H9 (cell line): ENCODE measurements around the gene IL20RA. TPM values are rescaled to one million over a fixed set of nuclear protein-coding genes. Genes with fewer than 3 reads are reported as not detected.

Experiments used
- DNase-seq: peaks from one replicate; pipeline ENCODE4 v3.0.0-alpha.2; 2017
- H2AFZ ChIP-seq: one replicate; pipeline ENCODE4 v1.6.1; 2013; ENCODE audit warnings: mild to moderate bottlenecking, low read length, control low read depth, moderate library complexity
- H2AK5ac ChIP-seq: 2 replicates; pipeline ENCODE4 v1.6.1; 2013; ENCODE audit warnings: low read length, control low read depth, mixed read lengths; ENCODE audit not compliant: insufficient read length
- H2BK120ac ChIP-seq: one replicate; pipeline ENCODE4 v1.6.1; 2013; ENCODE audit warnings: low read depth, mild to moderate bottlenecking, low read length, control low read depth, inconsistent platforms; ENCODE audit not compliant: poor library complexity, severe bottlenecking
- H2BK12ac ChIP-seq: 2 replicates; pipeline ENCODE4 v1.6.1; 2013; ENCODE audit warnings: low read length, control low read depth, mixed read lengths, low read depth; ENCODE audit not compliant: insufficient read length
- H2BK15ac ChIP-seq: 2 replicates; pipeline ENCODE4 v1.6.1; 2013; ENCODE audit warnings: low read depth, low read length, control low read depth
- H2BK20ac ChIP-seq: one replicate; pipeline ENCODE4 v1.6.1; 2013; ENCODE audit warnings: low read depth, mild to moderate bottlenecking, low read length, control low read depth, inconsistent platforms; ENCODE audit not compliant: poor library complexity, severe bottlenecking
- H2BK5ac ChIP-seq: 2 replicates; pipeline ENCODE4 v1.6.1; 2013; ENCODE audit warnings: low read length, control low read depth, mixed read lengths; ENCODE audit not compliant: insufficient read length
- H3K14ac ChIP-seq: 2 replicates; pipeline ENCODE4 v1.6.1; 2013; ENCODE audit warnings: low read length, control low read depth; ENCODE audit not compliant: insufficient read depth
- H3K18ac ChIP-seq: 2 replicates; pipeline ENCODE4 v1.6.1; 2013; ENCODE audit warnings: low read depth, mild to moderate bottlenecking, mixed read lengths, low read length, control low read depth; ENCODE audit not compliant: insufficient read length
- H3K23ac ChIP-seq: 2 replicates; pipeline ENCODE4 v1.6.1; 2013; ENCODE audit warnings: low read length, control low read depth, mixed read lengths, low read depth; ENCODE audit not compliant: insufficient read length
- H3K23me2 ChIP-seq: 2 replicates; pipeline ENCODE4 v1.6.1; 2013; ENCODE audit warnings: low read depth, mild to moderate bottlenecking, mixed read lengths, low read length, control low read depth; ENCODE audit not compliant: insufficient read length, poor library complexity, severe bottlenecking
- H3K27ac ChIP-seq: 2 replicates; pipeline ENCODE4 v1.5.1; 2013; ENCODE audit warnings: low read length, control low read depth, mixed read lengths, low read depth; ENCODE audit not compliant: insufficient read length
- H3K27me3 ChIP-seq: 2 replicates; pipeline ENCODE4 v1.6.1; 2013; ENCODE audit warnings: low read length, control low read depth, inconsistent platforms; ENCODE audit not compliant: insufficient read depth
- H3K4ac ChIP-seq: 2 replicates; pipeline ENCODE4 v1.6.1; 2013; ENCODE audit warnings: low read depth, mild to moderate bottlenecking, control low read depth, inconsistent platforms, low read length, moderate library complexity
- H3K4me1 ChIP-seq: 2 replicates; pipeline ENCODE4 v1.6.1; 2013; ENCODE audit warnings: low read length, control low read depth, inconsistent platforms; ENCODE audit not compliant: insufficient read depth
- H3K4me2 ChIP-seq: 2 replicates; pipeline ENCODE4 v1.6.1; 2013; ENCODE audit warnings: low read length, control low read depth, mixed read lengths; ENCODE audit not compliant: insufficient read length, insufficient read depth
- H3K56ac ChIP-seq: 2 replicates; pipeline ENCODE4 v1.6.1; 2013; ENCODE audit warnings: low read depth, mild to moderate bottlenecking, mixed read lengths, low read length, control low read depth; ENCODE audit not compliant: insufficient read length
- H3K79me1 ChIP-seq: 2 replicates; pipeline ENCODE4 v1.6.1; 2013; ENCODE audit warnings: low read depth, mild to moderate bottlenecking, moderate library complexity, low read length, control low read depth, inconsistent platforms; ENCODE audit not compliant: insufficient read depth, poor library complexity, severe bottlenecking
- H3K79me2 ChIP-seq: 2 replicates; pipeline ENCODE4 v1.6.1; 2013; ENCODE audit warnings: low read length, control low read depth, inconsistent platforms; ENCODE audit not compliant: insufficient read depth
- H3K9ac ChIP-seq: 2 replicates; pipeline ENCODE4 v1.6.1; 2013; ENCODE audit warnings: low read length, control low read depth, mixed read lengths; ENCODE audit not compliant: insufficient read length; ENCODE audit errors: extremely low read depth
- H3K9me3 ChIP-seq: one replicate; pipeline ENCODE4 v1.6.1; 2013; ENCODE audit warnings: low read depth, low read length, inconsistent platforms; ENCODE audit not compliant: control insufficient read depth
- H3T11ph ChIP-seq: one replicate; pipeline ENCODE4 v1.6.1; 2013; ENCODE audit warnings: mild to moderate bottlenecking, low read length, control low read depth, inconsistent platforms
- H4K20me1 ChIP-seq: one replicate; pipeline ENCODE4 v1.6.1; 2013; ENCODE audit not compliant: control insufficient read depth, insufficient read length, insufficient read depth
- H4K5ac ChIP-seq: 2 replicates; pipeline ENCODE4 v1.6.1; 2013; ENCODE audit warnings: low read depth, mild to moderate bottlenecking, mixed read lengths, low read length, control low read depth; ENCODE audit not compliant: insufficient read length
- H4K8ac ChIP-seq: replicated peaks from 2 replicates; pipeline ENCODE4 v1.6.1; 2013; ENCODE audit warnings: low read length, control low read depth, mixed read lengths, low read depth; ENCODE audit not compliant: insufficient read length
- H4K91ac ChIP-seq: 2 replicates; pipeline ENCODE4 v1.6.1; 2013; ENCODE audit warnings: low read depth, mild to moderate bottlenecking, moderate library complexity, mixed read lengths, low read length, control low read depth; ENCODE audit not compliant: insufficient read length
- H3K27ac Mint-ChIP-seq, 3 experiments: 2 replicates in 2 of 3; 3 replicates in 1 of 3; pipeline ENCODE4 v1.8.0; 2020 to 2021; ENCODE audit warnings: mixed read lengths in 3 of 3, mild to moderate bottlenecking in 1 of 3, moderate library complexity in 1 of 3
- H3K27me3 Mint-ChIP-seq: 2 replicates; pipeline ENCODE4 v1.8.0; 2021; ENCODE audit warnings: low read depth, mild to moderate bottlenecking, moderate library complexity, mixed read lengths
- H3K36me3 Mint-ChIP-seq, 3 experiments: 2 replicates in 2 of 3; 3 replicates in 1 of 3; pipeline ENCODE4 v1.8.0; 2020 to 2021; ENCODE audit warnings: low read depth in 3 of 3, mixed read lengths in 3 of 3; ENCODE audit not compliant: insufficient read depth in 1 of 3
- H3K4me1 Mint-ChIP-seq, 2 experiments: 2 replicates each; pipeline ENCODE4 v1.8.0; 2020; ENCODE audit warnings: mixed read lengths in 2 of 2
- H3K4me3 Mint-ChIP-seq, 2 experiments: 2 replicates in 1 of 2; 3 replicates in 1 of 2; pipeline ENCODE4 v1.8.0; 2020 to 2021; ENCODE audit warnings: mild to moderate bottlenecking in 2 of 2, mixed read lengths in 2 of 2, moderate library complexity in 1 of 2
- H3K9me3 Mint-ChIP-seq, 2 experiments: 2 replicates in 1 of 2; 3 replicates in 1 of 2; pipeline ENCODE4 v1.8.0; 2020; ENCODE audit warnings: mild to moderate bottlenecking in 2 of 2, mixed read lengths in 2 of 2, moderate library complexity in 1 of 2
- CTCF ChIP-seq: fragments of 200-600 bp; sonication (generic); conservative IDR thresholded peaks from 3 replicates; pipeline ENCODE4 v1.8.0; 2021; ENCODE audit warnings: antibody characterized with exemption, mild to moderate bottlenecking
- total RNA-seq: library from RNA; stranded (reverse); gene quantifications from 2 replicates; pipeline ENCODE4 v1.2.1, GENCODE V29; 2021

Gene IL20RA
- total RNA-seq, 1 experiment from 2014 or later: 0.74 TPM

- no peak overlapping the region for H2BK15ac ChIP-seq
- H3K23me2 ChIP-seq: no peaks in the 10 kb centered on the region
- no peak overlapping the region for H2BK5ac ChIP-seq
- Mint-ChIP-seq H3K4me1 (peaks cover 18 to 21% of the 10 kb centered on the region in 2 experiments), H3K27ac (no peak overlapping the region), H3K27me3 (no peaks in the 10 kb centered on the region; the same call in 1 of the 2 replicates), H3K4me3 (no peak overlapping the region), H3K36me3 (no peaks in the 10 kb centered on the region), H3K9me3 (no peaks in the 10 kb centered on the region)
- H2AFZ ChIP-seq: no peak overlapping the region
- H3K9ac ChIP-seq: no peak overlapping the region
- H3K56ac ChIP-seq: no peak overlapping the region
- no peaks in the 10 kb centered on the region for H3K79me2 ChIP-seq
- H2AK5ac ChIP-seq: no peak overlapping the region
- no peaks in the 10 kb centered on the region for H3K9me3 ChIP-seq
- no peak overlapping the region for H3K14ac ChIP-seq
- H4K91ac ChIP-seq: no peak overlapping the region
- H3K27ac ChIP-seq: no peak overlapping the region
- H2BK12ac ChIP-seq: no peak overlapping the region
- peaks cover 4% of the 10 kb centered on the region; the same call in 1 of the 2 replicates for H3K4me1 ChIP-seq
- no peak overlapping the region for H3K18ac ChIP-seq
- H4K8ac ChIP-seq: no peak overlapping the region
- no peak overlapping the region for H3T11ph ChIP-seq
- no peak overlapping the region for H3K4me2 ChIP-seq
- no peak for TF ChIP-seq CTCF
- no peak for DNase-seq
- H3K4ac ChIP-seq: no peak overlapping the region
- H2BK120ac ChIP-seq: no peak overlapping the region
- no peaks in the 10 kb centered on the region for H3K27me3 ChIP-seq
- H2BK20ac ChIP-seq: no peak overlapping the region
- no peak overlapping the region for H4K5ac ChIP-seq
- H4K20me1 ChIP-seq: no peaks in the 10 kb centered on the region
- H3K23ac ChIP-seq: no peak overlapping the region
- no peaks in the 10 kb centered on the region for H3K79me1 ChIP-seq
These were observed 49.2 kb downstream of the IL20RA start for GRCh38 chr6:136995521-136995920.
